HG03354 (cell line): Measurements from ENCODE around the gene DONSON.

ENCODE experiments used
- ATAC-seq: cut with Tn5 transposase; IDR thresholded peaks from one replicate; pipeline ENCODE4 v1.9.1; 2021; ENCODE audit warnings: mild to moderate bottlenecking; ENCODE audit not compliant: unreplicated experiment, poor library complexity, severe bottlenecking

Gene DONSON

GRCh38 chr21:33567914-33568313 lies 20.6 kb downstream of the DONSON start:
- ATAC-seq: no peak

- ATAC-seq: no peak
Observed at GRCh38 chr21:33566514-33566913, 22.0 kb downstream of the DONSON start.

- no peak for ATAC-seq
Observed at GRCh38 chr21:33562389-33562788, 26.1 kb downstream of the DONSON start.

- ATAC-seq: no peak
Observed at GRCh38 chr21:33561373-33561772, 27.1 kb downstream of the DONSON start.

- no peak for ATAC-seq
Observed at GRCh38 chr21:33560965-33561364, 27.5 kb downstream of the DONSON start.

GRCh38 chr21:33559813-33560212 lies 28.7 kb downstream of the DONSON start:
- no peak for ATAC-seq

GRCh38 chr21:33558777-33559421 lies 29.6 kb downstream of the DONSON start:
- no peak for ATAC-seq

GRCh38 chr21:33557447-33557846 lies 31.0 kb downstream of the DONSON start:
- no peak for ATAC-seq

GRCh38 chr21:33554982-33555344 lies 33.5 kb downstream of the DONSON start:
- ATAC-seq: no peak

GRCh38 chr21:33554236-33554981 lies 34.1 kb downstream of the DONSON start:
- no peak for ATAC-seq

- no peak for ATAC-seq
Observed at GRCh38 chr21:33552999-33553598, 35.4 kb downstream of the DONSON start.

- no peak for ATAC-seq
Observed at GRCh38 chr21:33552093-33552998, 36.1 kb downstream of the DONSON start.

- ATAC-seq: no peak
Observed at GRCh38 chr21:33551664-33552063, 36.8 kb downstream of the DONSON start.

GRCh38 chr21:33550772-33551660 lies 37.5 kb downstream of the DONSON start:
- no peak for ATAC-seq

GRCh38 chr21:33549848-33550771 lies 38.4 kb downstream of the DONSON start:
- ATAC-seq: no peak

GRCh38 chr21:33546086-33546485 lies 42.4 kb downstream of the DONSON start:
- ATAC-seq: no peak

GRCh38 chr21:33544451-33545195 lies 43.9 kb downstream of the DONSON start:
- no peak for ATAC-seq
